Rectal smooth muscle tissue (tissue), 1 donor: ENCODE measurements around the gene KIF15.

Experiments used
- H3K27ac ChIP-seq: one replicate; pipeline ENCODE4 v1.7.0; 2013; ENCODE audit warnings: low read depth, low read length, inconsistent platforms
- H3K27me3 ChIP-seq: one replicate; pipeline ENCODE4 v1.7.0; 2013; ENCODE audit warnings: low read length; ENCODE audit not compliant: control insufficient read depth, insufficient read depth
- H3K36me3 ChIP-seq: one replicate; pipeline ENCODE4 v1.7.0; 2013; ENCODE audit warnings: low read length; ENCODE audit not compliant: control insufficient read depth, insufficient read depth
- H3K4me1 ChIP-seq: one replicate; pipeline ENCODE4 v1.7.0; 2013; ENCODE audit warnings: low read length; ENCODE audit not compliant: control insufficient read depth, insufficient read depth
- H3K4me3 ChIP-seq: one replicate; pipeline ENCODE4 v1.7.0; 2013; ENCODE audit warnings: low read length
- H3K9ac ChIP-seq: one replicate; pipeline ENCODE4 v1.7.0; 2013; ENCODE audit warnings: low read length

Gene KIF15

DNA sequence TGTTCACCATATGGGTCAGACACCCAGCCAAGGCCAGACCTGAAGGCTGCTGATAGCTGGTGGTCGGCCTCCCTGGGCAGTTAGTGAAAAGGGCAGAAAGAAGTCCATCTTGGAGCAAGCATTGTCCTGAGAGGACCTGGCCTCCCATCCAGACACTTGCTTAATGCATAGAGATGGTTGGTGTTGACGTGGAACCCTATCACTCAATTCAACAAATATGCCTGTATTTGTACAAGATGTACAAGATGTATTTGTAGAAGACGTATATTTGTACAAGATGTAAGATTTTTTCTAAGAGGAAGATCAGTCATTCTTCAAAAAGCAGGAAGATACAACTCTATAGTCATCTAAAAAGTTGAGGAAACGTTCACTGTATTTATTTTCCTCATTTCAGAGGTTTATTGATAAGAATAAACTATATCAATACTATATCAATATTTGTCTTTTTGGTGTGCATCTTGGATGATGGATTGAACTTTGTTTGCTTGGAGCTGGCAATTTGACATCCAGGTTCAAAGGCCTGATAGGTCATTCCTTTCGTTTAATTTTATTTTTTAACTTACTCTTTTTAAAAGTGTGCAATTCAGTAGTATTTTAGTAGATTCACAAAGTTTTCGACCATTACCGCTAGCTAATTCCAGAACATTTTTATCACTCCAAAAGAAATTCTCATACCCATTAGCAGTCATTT lies 106.0 kb downstream of the KIF15 start:
- Histone ChIP-seq H3K4me1 (peaks cover 2% of the 10 kb centered on the region), H3K9ac (no peak overlapping the region), H3K27ac (no peak overlapping the region), H3K27me3 (no peaks in the 10 kb centered on the region), H3K4me3 (no peak overlapping the region), H3K36me3 (no peaks in the 10 kb centered on the region)

DNA sequence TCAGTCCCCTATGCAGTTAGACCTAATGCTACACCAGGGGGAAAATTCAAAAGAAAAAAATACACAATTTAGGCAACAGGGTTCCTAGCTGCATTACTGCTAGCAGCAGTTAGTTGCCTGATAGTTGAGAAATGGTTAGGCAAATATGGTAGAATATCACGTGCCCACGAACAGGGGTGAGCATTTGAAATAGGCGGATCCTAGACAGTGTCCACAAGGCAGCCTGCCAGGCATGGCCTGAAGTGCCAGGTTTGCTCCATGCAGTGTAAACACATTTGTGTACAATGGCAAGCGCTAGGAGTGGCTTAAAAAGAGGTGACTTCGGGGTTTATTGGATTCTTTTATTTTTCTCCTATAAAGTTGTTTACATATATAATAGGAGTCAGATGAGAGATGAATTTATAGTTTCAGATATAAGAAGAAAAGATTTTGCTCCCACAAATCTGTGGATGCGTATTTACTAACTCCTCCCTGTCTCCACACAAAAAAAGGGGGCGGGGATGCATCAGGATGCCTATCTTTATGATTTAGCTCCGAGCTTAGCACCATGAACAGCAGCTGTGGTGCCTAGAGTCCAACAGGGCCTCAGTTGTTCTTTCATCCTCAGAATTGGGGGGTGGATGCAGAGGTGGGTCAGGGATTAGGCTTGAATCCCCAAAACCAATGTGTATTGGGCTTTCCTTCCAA lies 108.9 kb downstream of the KIF15 start:
- Histone ChIP-seq H3K36me3 (no peaks in the 10 kb centered on the region), H3K9ac (no peak overlapping the region), H3K4me1 (no peaks in the 10 kb centered on the region), H3K27me3 (no peaks in the 10 kb centered on the region), H3K27ac (no peak overlapping the region), H3K4me3 (no peak overlapping the region)

DNA sequence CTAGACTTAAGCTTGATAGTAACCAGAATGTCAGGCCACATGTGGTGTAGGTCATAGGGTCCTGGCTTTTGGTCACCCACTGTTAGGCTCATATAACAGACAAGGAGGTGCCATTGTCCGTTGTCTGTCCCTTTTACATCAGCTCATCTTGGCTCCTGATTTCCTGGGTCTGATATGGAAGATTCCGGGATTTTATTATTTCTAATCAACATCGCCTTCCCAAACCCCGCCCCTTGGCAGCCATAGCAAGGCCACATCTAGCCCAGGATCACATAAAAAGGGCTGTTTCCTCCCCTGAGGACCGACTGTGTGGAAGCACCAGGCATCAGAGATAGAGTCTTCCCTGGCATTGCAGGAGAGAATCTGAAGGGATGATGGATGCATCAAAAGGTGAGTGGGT lies 112.7 kb downstream of the KIF15 start, which contains the start of gene TGM4:
TGM4 (plus strand) TSS at position 301 of the 400 bp plus-strand sequence; CDS start at position 372, 71 bp downstream.
- Histone ChIP-seq H3K27me3 (no peaks in the 10 kb centered on the region), H3K36me3 (no peaks in the 10 kb centered on the region), H3K27ac (no peak within 1 kb of the TSS), H3K4me3 (no peak within 1 kb of the TSS), H3K9ac (no peak within 1 kb of the TSS), H3K4me1 (no peaks in the 10 kb centered on the region)

DNA sequence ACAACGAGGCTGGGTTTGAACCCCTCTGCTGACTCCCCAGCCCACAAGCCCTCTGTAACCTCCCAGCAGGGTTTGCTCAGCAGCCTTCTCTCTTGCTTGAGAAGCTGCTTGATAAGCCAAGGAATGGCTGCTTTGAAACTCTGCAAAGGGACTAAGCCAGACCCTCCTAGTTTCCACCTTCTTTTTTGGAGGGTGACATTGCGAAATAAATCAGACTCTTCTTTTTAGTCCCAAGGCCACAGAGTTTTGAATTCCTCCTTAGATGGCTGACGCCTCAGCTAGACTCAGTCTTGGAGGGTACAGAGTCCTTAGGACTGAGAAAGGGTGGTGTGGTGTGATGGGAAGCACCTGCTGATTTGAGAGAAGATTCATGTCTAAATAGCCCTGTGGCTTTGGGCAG lies 114.0 kb downstream of the KIF15 start:
- H3K4me3 ChIP-seq, result no peak overlapping the region
- no peaks in the 10 kb centered on the region for H3K4me1 ChIP-seq
- no peaks in the 10 kb centered on the region for H3K27me3 ChIP-seq
- H3K36me3 ChIP-seq, result no peaks in the 10 kb centered on the region
- no peak overlapping the region for H3K27ac ChIP-seq
- H3K9ac ChIP-seq, result no peak overlapping the region

DNA sequence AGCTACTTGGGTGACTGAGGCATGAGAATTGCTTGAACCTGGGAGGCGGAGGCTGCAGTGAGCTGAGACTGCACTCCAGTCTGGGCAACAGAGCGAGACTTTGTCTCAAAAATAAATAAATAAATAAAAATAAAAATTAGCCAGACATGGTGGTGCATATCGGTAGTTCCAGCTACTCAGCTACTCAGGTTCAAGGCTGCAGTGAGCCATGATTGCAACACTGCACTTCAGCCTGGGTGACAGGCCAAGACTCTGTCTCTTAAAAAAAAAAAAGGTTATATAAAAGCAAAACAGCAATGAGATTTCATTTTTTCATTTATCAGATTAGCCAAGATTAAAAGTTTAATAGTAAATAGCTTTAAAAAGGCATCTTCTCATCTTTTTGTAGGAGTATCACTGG lies 115.7 kb downstream of the KIF15 start:
- H3K4me3 ChIP-seq, result no peak overlapping the region
- no peaks in the 10 kb centered on the region for H3K4me1 ChIP-seq
- no peaks in the 10 kb centered on the region for H3K27me3 ChIP-seq
- H3K36me3 ChIP-seq, result no peaks in the 10 kb centered on the region
- H3K9ac ChIP-seq, result no peak overlapping the region
- H3K27ac ChIP-seq, result no peak overlapping the region

DNA sequence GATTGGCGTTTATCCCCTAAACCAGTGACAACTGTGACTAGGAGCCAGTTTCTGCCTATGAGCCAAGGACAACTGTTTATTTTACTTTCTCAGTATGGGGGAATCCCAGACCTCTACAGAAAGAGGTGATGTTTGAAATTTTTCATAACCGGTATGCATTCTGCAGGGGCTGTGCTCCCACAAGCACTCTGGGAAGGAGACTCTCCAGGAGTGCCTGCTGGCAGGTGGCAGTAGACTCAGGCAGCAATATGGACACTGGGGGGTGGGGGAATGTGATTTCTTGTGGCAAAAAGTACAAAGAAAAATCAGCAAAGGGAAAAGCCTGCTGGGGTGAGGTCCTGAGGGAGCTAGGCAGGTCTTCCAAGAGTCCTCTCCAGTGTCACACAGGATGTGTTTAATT lies 118.7 kb downstream of the KIF15 start:
- Histone ChIP-seq H3K4me1 (no peaks in the 10 kb centered on the region), H3K4me3 (no peak overlapping the region), H3K36me3 (no peaks in the 10 kb centered on the region), H3K9ac (no peak overlapping the region), H3K27ac (no peak overlapping the region), H3K27me3 (no peaks in the 10 kb centered on the region)

DNA sequence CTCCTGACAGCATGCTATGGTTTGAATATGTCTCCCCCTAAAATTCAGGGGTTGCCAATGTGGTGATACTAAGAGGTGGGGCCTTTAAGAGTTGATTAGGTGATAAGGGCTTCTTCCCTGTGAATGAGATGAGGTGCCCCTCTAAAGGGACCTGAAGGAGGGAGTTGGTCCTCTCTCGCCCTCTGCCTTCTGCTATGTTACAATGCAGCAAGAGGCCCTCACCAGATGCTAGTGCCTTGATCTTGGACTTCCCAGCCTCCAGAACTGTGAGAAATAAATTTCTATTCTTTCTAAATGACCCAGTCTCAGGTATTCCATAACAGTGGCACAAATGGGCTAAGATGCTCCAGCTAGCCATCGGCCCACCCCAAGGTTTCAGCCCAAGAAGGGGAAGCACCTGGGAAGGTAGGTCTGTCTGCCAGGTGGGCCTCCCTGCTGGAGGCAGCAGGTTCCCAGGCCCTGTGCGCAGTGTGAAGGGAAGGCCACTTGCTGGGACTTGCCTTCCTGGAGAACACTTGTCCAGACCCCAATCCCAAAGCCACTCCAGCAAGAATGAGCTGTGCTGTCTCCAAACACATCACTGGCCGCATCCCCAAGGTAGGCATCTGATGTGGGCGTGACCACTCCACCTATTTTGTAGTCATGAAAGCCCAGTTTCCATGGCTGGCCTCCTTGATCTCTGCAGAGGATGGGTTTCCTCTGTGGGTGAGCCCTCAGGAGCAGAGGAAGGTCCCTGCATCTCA lies 121.8 kb downstream of the KIF15 start:
- no peak overlapping the region for H3K9ac ChIP-seq
- H3K36me3 ChIP-seq, result no peaks in the 10 kb centered on the region
- H3K4me3 ChIP-seq, result no peak overlapping the region
- no peaks in the 10 kb centered on the region for H3K4me1 ChIP-seq
- H3K27ac ChIP-seq, result no peak overlapping the region
- no peaks in the 10 kb centered on the region for H3K27me3 ChIP-seq

DNA sequence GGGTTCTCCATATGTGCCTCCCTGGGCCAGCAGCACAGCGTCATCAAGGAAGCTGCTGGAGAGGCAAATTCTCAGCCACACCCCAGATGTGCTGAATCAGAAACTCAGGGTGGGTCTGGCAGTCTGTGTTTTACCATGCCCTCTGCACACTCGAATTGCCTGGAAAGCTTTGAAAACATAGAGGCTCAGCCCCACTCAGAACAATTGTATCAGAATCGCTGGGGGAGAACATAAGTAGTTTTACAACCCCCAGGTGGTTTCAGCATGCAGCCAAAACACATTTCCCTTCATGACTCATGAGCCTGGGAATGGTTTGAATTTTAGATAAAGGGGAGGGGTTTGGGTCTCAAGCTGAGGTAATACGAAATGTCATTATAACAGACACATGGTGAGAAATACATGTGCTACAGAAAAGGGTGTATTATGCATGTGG lies 122.4 kb downstream of the KIF15 start:
- H3K4me1 ChIP-seq, result no peaks in the 10 kb centered on the region
- no peaks in the 10 kb centered on the region for H3K36me3 ChIP-seq
- no peak overlapping the region for H3K4me3 ChIP-seq
- H3K27me3 ChIP-seq, result no peaks in the 10 kb centered on the region
- no peak overlapping the region for H3K27ac ChIP-seq
- no peak overlapping the region for H3K9ac ChIP-seq

DNA sequence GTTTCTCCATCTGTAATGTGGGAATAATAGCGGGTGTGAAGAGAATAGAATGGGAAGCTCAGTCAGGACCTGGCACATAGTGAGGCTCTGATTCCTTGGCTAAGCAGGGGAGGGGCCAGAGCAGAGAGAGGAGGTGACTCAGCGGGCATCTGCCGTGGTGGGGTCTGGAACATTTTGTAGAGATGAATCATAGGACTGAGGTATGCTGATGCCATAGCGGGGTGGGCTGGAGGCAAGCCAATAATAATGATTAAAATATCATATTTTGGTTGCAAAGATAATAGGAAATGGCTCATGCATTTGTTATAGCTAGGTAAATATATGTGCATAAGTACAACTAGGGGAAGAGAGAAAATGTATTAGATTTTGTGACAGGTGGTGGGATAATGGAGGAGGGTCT lies 124.0 kb downstream of the KIF15 start:
- Histone ChIP-seq H3K9ac (no peak overlapping the region), H3K4me3 (no peak overlapping the region), H3K27ac (no peak overlapping the region), H3K27me3 (no peaks in the 10 kb centered on the region), H3K4me1 (no peaks in the 10 kb centered on the region), H3K36me3 (no peaks in the 10 kb centered on the region)

DNA sequence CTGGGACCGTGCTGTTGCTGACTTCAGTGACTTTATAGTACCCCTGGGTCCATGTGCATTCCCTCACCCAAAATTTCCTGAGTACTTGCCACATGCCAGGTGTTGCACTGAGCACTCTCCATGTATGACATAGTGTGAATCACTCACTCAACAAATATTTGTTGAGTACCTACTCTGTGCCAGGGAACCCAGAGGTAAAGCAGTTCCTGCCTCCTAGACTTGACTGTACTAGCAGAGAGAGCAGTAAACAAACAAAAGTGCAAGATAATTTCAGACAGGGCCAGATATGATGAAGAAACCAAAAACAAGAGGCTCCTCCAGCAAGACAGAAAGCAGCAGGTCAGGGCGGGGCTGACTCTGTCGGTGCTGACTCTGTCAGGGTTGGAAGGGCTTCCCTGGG lies 125.0 kb downstream of the KIF15 start:
- H3K36me3 ChIP-seq, result no peaks in the 10 kb centered on the region
- H3K4me1 ChIP-seq, result no peaks in the 10 kb centered on the region
- no peak overlapping the region for H3K9ac ChIP-seq
- no peak overlapping the region for H3K4me3 ChIP-seq
- no peaks in the 10 kb centered on the region for H3K27me3 ChIP-seq
- no peak overlapping the region for H3K27ac ChIP-seq

DNA sequence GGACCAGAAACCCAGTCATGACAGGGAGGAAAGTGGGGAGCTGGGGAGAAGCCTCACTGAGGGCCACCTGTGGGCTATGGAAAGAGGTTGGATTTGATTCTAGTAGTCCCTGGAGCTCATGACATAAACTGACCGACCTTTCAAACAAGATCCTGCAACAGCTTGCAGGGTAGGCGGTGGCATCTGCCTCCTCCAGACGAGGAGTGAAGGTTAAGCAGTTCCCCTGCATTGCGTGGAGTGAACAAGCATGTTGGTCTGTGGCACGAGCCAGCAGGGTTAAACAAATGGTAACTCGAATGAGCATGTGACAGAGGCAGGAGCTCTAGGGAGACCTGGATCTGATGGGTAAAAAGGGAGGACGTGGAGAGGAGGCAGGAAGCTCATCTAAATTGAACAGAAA lies 125.5 kb downstream of the KIF15 start:
- H3K4me1 ChIP-seq, result no peaks in the 10 kb centered on the region
- H3K9ac ChIP-seq, result no peak overlapping the region
- H3K27ac ChIP-seq, result no peak overlapping the region
- H3K4me3 ChIP-seq, result no peak overlapping the region
- no peaks in the 10 kb centered on the region for H3K27me3 ChIP-seq
- no peaks in the 10 kb centered on the region for H3K36me3 ChIP-seq

DNA sequence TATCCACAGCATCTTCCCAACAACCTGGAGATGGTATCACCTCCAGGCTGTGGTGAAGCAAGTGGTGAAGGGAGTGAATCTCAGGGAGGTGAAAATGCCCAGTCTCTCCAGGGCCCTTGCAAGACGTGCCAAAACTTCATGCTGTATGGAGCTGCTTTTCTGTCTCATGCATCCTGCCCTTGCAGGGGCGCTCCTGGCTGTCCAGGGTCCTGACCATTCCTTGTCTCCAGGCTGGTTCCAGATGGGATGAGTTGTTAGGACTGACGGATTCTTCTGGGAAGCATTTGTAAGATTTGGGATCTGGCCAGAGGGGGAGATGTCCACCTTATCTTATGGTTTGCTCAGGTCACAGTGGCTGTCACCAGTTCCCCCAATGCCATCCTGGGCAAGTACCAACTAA lies 128.7 kb downstream of the KIF15 start:
- Histone ChIP-seq H3K36me3 (no peaks in the 10 kb centered on the region), H3K4me1 (no peaks in the 10 kb centered on the region), H3K27ac (no peak overlapping the region), H3K27me3 (no peaks in the 10 kb centered on the region), H3K4me3 (no peak overlapping the region), H3K9ac (no peak overlapping the region)
